GM12878 (cell line): ENCODE measurements around the gene CENPP. TPM values are rescaled to one million over a fixed set of nuclear protein-coding genes. Genes with fewer than 3 reads are reported as not detected.

ENCODE experiments used
- BHLHE40 ChIP-seq, 2 experiments: fragments of 450-650 bp in 1 of 2; IDR thresholded peaks; 2 replicates each; pipeline ENCODE4 v1.6.1; 2011 to 2017; ENCODE audit warnings: low read depth in 2 of 2, borderline replicate concordance in 1 of 2, improper control_type of control experiment in 1 of 2, low read length in 1 of 2, mild to moderate bottlenecking in 1 of 2
- DPF2 ChIP-seq: fragments of 450-650 bp; IDR thresholded peaks from 2 replicates; pipeline ENCODE4 v1.6.1; 2017; ENCODE audit warnings: mild to moderate bottlenecking
- HDAC2 ChIP-seq: fragments of 200-600 bp; sonication (generic); IDR thresholded peaks from 2 replicates; pipeline ENCODE4 v1.6.1; 2017
- IRF3 ChIP-seq: fragments of 450-650 bp; IDR thresholded peaks from 2 replicates; pipeline ENCODE4 v1.6.1; 2014; ENCODE audit warnings: mild to moderate bottlenecking
- MEF2B ChIP-seq: fragments of 450-650 bp; IDR thresholded peaks from 2 replicates; pipeline ENCODE4 v1.6.1; 2018; ENCODE audit warnings: mild to moderate bottlenecking, moderate library complexity; ENCODE audit not compliant: partially characterized antibody, poor library complexity, severe bottlenecking
- NFIC ChIP-seq: IDR thresholded peaks from 2 replicates; pipeline ENCODE4 v1.6.1; 2012; ENCODE audit warnings: low read depth, mild to moderate bottlenecking, inconsistent platforms, low read length, moderate library complexity
- NR2F1 ChIP-seq: fragments of 450-650 bp; conservative IDR thresholded peaks from 2 replicates; pipeline ENCODE4 v1.6.1; 2017; ENCODE audit warnings: mild to moderate bottlenecking
- PML ChIP-seq: IDR thresholded peaks from 2 replicates; pipeline ENCODE4 v1.6.1; 2012; ENCODE audit warnings: low read length, inconsistent platforms
- RELB ChIP-seq: fragments of 450-650 bp; IDR thresholded peaks from 2 replicates; pipeline ENCODE4 v1.6.1; 2017; ENCODE audit warnings: low read depth, mild to moderate bottlenecking, moderate library complexity
- SMC3 ChIP-seq: IDR thresholded peaks from 2 replicates; pipeline ENCODE4 v1.6.1; 2011; ENCODE audit warnings: low read length, improper control_type of control experiment, borderline replicate concordance
- SUPT20H ChIP-seq: IDR thresholded peaks from 2 replicates; pipeline ENCODE4 v1.6.1; 2011; ENCODE audit warnings: low read depth, mild to moderate bottlenecking, low read length, moderate library complexity, borderline replicate concordance; ENCODE audit not compliant: control insufficient read depth
- ZNF687 ChIP-seq: fragments of 450-650 bp; IDR thresholded peaks from 2 replicates; pipeline ENCODE4 v1.6.1; 2017; ENCODE audit warnings: mild to moderate bottlenecking, moderate library complexity
- polyA plus RNA-seq, 11 experiments: library from polyadenylated mRNA; depleted of rRNA in 4 of 11; unstranded in 6 of 11; stranded (reverse) in 5 of 11; fragments of >200 nt; fragmentation: Nextera tagmentation in 4 of 11; fragmentation: Illumina TruSeq in 1 of 11; extraction: Ambion mirVana in 4 of 11; extraction: Trizol in 1 of 11; gene quantifications; 1 replicate in 1 of 11; 2 replicates in 10 of 11; pipeline versions ENCODE4 v1.2.1 to v1.2.3, GENCODE V29; 2011 to 2016; ENCODE audit warnings: inconsistent platforms in 2 of 11, missing spikeins in 2 of 11, low read depth in 1 of 11
- total RNA-seq, 4 experiments: library from RNA; depleted of rRNA in 3 of 4; stranded (reverse); fragments of >200 nt in 3 of 4; fragmentation: Illumina TruSeq in 1 of 4; extraction: Trizol in 1 of 4; gene quantifications; 2 replicates each; pipeline versions ENCODE4 v1.2.1 to v1.2.3, GENCODE V29; 2013 to 2021
- TF ChIP-seq, protein P1 (sequence below): fragments of 450-650 bp; IDR thresholded peaks from 2 replicates; pipeline ENCODE4 v1.6.1; 2016; ENCODE audit warnings: mild to moderate bottlenecking
- TF ChIP-seq, protein P2 (sequence below): fragments of 450-650 bp; IDR thresholded peaks from 2 replicates; pipeline ENCODE4 v1.6.1; 2016; ENCODE audit warnings: mild to moderate bottlenecking, moderate library complexity, borderline replicate concordance

The CENPP gene
- total and polyA plus RNA-seq, 10 of the 15 experiments (the other 5 are each of a cell fraction or from before 2014, with no cell fraction given) = 9.4 to 31.4 (median 19.8) TPM

DNA sequence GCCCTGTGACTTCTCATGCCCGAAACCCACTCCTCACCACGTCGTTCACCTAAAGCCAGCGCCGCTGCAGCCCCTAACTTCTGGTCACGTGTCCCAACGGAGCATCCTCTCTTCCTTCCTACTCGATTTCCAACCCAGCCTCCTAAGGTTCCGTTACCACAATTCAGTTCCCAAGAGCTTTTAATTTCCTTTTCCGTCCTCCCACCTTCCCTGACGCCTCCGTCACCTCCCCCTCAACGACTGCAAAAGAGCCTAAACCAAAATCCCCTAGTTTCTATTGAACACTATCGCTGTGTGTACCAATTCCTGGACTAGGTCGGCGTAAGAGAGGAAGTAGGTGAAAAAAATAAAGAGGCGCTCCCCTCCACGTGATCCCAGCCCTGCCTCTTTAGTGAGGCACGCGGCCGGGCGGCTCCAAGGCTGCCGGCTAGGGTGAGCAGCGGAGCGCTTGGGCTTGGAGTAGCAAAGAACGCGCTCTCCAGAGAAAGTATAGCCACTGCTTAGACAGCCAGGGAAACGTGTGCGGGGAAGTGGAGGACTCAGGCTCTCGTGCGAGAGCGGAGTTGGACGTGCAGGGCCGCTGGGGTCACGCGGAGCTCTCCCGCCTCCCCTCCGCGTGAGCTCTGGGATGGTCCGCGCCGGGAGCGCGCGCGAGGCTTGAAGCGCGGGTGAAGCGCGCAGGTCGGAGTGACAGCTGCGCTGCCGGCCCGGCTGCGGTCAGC, at the start of gene CENPP, which contains the start of gene NOL8 (continued):
- TF ChIP-seq, protein P1, sequence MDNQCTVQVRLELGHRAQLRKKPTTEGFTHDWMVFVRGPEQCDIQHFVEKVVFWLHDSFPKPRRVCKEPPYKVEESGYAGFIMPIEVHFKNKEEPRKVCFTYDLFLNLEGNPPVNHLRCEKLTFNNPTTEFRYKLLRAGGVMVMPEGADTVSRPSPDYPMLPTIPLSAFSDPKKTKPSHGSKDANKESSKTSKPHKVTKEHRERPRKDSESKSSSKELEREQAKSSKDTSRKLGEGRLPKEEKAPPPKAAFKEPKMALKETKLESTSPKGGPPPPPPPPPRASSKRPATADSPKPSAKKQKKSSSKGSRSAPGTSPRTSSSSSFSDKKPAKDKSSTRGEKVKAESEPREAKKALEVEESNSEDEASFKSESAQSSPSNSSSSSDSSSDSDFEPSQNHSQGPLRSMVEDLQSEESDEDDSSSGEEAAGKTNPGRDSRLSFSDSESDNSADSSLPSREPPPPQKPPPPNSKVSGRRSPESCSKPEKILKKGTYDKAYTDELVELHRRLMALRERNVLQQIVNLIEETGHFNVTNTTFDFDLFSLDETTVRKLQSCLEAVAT = peak; percentile 82
- TF ChIP-seq NFIC (peak; percentile 86), SMC3 (no peak), NR2F1 (peak; percentile 81), DPF2 (peak; percentile 75; the same call in 1 of the 2 replicates), RELB (peak; percentile 99), ZNF687 (0 out of 2 replicates have a peak, but pooled peaks have one; percentile 51), PML (peak; percentile 84), MEF2B (peak; percentile 76), SUPT20H (no peak), BHLHE40 (IDR thresholded peaks at IDR 0.05; ENCODE audit: borderline replicate concordance in 1 of 2, low read depth in 2 of 2, low read length in 1 of 2) (peak; percentile 97 to 99), HDAC2 (0 out of 2 replicates have a peak, but pooled peaks have one; percentile 81), IRF3 (no peak)
- TF ChIP-seq, protein P2, sequence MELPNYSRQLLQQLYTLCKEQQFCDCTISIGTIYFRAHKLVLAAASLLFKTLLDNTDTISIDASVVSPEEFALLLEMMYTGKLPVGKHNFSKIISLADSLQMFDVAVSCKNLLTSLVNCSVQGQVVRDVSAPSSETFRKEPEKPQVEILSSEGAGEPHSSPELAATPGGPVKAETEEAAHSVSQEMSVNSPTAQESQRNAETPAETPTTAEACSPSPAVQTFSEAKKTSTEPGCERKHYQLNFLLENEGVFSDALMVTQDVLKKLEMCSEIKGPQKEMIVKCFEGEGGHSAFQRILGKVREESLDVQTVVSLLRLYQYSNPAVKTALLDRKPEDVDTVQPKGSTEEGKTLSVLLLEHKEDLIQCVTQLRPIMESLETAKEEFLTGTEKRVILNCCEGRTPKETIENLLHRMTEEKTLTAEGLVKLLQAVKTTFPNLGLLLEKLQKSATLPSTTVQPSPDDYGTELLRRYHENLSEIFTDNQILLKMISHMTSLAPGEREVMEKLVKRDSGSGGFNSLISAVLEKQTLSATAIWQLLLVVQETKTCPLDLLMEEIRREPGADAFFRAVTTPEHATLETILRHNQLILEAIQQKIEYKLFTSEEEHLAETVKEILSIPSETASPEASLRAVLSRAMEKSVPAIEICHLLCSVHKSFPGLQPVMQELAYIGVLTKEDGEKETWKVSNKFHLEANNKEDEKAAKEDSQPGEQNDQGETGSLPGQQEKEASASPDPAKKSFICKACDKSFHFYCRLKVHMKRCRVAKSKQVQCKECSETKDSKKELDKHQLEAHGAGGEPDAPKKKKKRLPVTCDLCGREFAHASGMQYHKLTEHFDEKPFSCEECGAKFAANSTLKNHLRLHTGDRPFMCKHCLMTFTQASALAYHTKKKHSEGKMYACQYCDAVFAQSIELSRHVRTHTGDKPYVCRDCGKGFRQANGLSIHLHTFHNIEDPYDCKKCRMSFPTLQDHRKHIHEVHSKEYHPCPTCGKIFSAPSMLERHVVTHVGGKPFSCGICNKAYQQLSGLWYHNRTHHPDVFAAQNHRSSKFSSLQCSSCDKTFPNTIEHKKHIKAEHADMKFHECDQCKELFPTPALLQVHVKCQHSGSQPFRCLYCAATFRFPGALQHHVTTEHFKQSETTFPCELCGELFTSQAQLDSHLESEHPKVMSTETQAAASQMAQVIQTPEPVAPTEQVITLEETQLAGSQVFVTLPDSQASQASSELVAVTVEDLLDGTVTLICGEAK = peak; percentile 99
